Lower lobe of right lung (tissue), 2 donors: ENCODE data around the gene TST. TPM values are rescaled to one million over a fixed set of nuclear protein-coding genes. Genes with fewer than 3 reads are reported as not detected.

Source experiments
- ATAC-seq, 2 donors: fragments of 200-7000 bp; cut with Tn5 transposase; one replicate each; pipeline ENCODE4 v1.9.1; 2020 to 2022; ENCODE audit warnings: mild to moderate bottlenecking in 2 of 2, moderate library complexity in 2 of 2
- DNase-seq: peaks from one replicate; pipeline ENCODE4 v3.0.0-alpha.2; 2020
- H3K27ac ChIP-seq: fragments of 200-600 bp; one replicate; pipeline ENCODE4 v1.8.0; 2022
- H3K27me3 ChIP-seq: fragments of 200-600 bp; one replicate; pipeline ENCODE4 v1.8.0; 2022; ENCODE audit warnings: low read depth
- H3K36me3 ChIP-seq: fragments of 200-600 bp; one replicate; pipeline ENCODE4 v1.8.0; 2022; ENCODE audit warnings: mild to moderate bottlenecking
- H3K4me1 ChIP-seq: fragments of 200-600 bp; one replicate; pipeline ENCODE4 v1.8.0; 2022
- H3K4me3 ChIP-seq: fragments of 200-600 bp; one replicate; pipeline ENCODE4 v1.8.0; 2022; ENCODE audit warnings: mild to moderate bottlenecking
- H3K9me3 ChIP-seq: fragments of 200-600 bp; one replicate; pipeline ENCODE4 v1.8.0; 2022
- CTCF ChIP-seq: fragments of 200-600 bp; IDR thresholded peaks from one replicate; pipeline ENCODE4 v1.8.0; 2022; ENCODE audit warnings: antibody characterized with exemption, mild to moderate bottlenecking
- intact Hi-C: fragments of 100-400 bp; cut with DNase I; formaldehyde crosslinking; loops from one replicate; pipeline ENCODE4 v1.11.0; 2022
- total RNA-seq: library from RNA; stranded (reverse); fragmentation: NEBNext Ultra II Directional; extraction: Animal tissue kit (Norgen Biotek cat#: 25700); gene quantifications from one replicate; pipeline ENCODE4 v1.2.1, GENCODE V29; 2021
- donor health status: DM: no; HTN: yes; CAD: no; lungs with severe emphysema.

TST gene
- total RNA-seq, 1 donor from 2014 or later = 48.3 TPM

- no peak for TF ChIP-seq CTCF
- no peak overlapping the region for H3K4me3 ChIP-seq
- intact Hi-C loops = no loop called here
- no peak for ATAC-seq
- no peak for DNase-seq
- H3K4me1 ChIP-seq = peaks cover 13% of the 10 kb centered on the region
- no peaks in the 10 kb centered on the region for H3K9me3 ChIP-seq
- peaks cover 3% of the 10 kb centered on the region for H3K36me3 ChIP-seq
- no peaks in the 10 kb centered on the region for H3K27me3 ChIP-seq
- no peak overlapping the region for H3K27ac ChIP-seq
Measured at GRCh38 chr22:37009490-37009889, 9.8 kb downstream of the TST start.

GRCh38 chr22:37008365-37008764, 10.9 kb downstream of the TST start:
- peaks cover 13% of the 10 kb centered on the region for H3K4me1 ChIP-seq
- DNase-seq (no peak), ATAC-seq (no peak)
- H3K27me3 ChIP-seq = no peaks in the 10 kb centered on the region
- H3K27ac ChIP-seq = no peak overlapping the region
- H3K9me3 ChIP-seq = no peaks in the 10 kb centered on the region
- H3K4me3 ChIP-seq = no peak overlapping the region
- H3K36me3 ChIP-seq = peaks cover 3% of the 10 kb centered on the region
- intact Hi-C loops = no loop called here
- TF ChIP-seq CTCF = no peak

- Histone ChIP-seq H3K27me3 (no peaks in the 10 kb centered on the region), H3K4me3 (no peak overlapping the region), H3K9me3 (no peaks in the 10 kb centered on the region), H3K27ac (no peak overlapping the region), H3K4me1 (peaks cover 12% of the 10 kb centered on the region), H3K36me3 (peaks cover 3% of the 10 kb centered on the region)
- no peak for ATAC-seq
- intact Hi-C loops = no loop called here
- no peak for TF ChIP-seq CTCF
- no peak for DNase-seq
Measured at GRCh38 chr22:37007651-37008050, 11.6 kb downstream of the TST start.

GRCh38 chr22:37002633-37003032, 16.6 kb downstream of the TST start:
- Histone ChIP-seq H3K4me3 (no peak overlapping the region), H3K27ac (no peak overlapping the region), H3K4me1 (no peaks in the 10 kb centered on the region), H3K27me3 (no peaks in the 10 kb centered on the region), H3K9me3 (no peaks in the 10 kb centered on the region), H3K36me3 (no peaks in the 10 kb centered on the region)
- intact Hi-C loops = no loop called here
- TF ChIP-seq CTCF = no peak
- ATAC-seq (no peak), DNase-seq (no peak)

GRCh38 chr22:37001826-37002225, 17.4 kb downstream of the TST start:
- intact Hi-C loops = no loop called here
- no peak overlapping the region for H3K4me3 ChIP-seq
- ATAC-seq = no peak
- TF ChIP-seq CTCF = no peak
- H3K9me3 ChIP-seq = no peaks in the 10 kb centered on the region
- H3K4me1 ChIP-seq = no peaks in the 10 kb centered on the region
- H3K36me3 ChIP-seq = no peaks in the 10 kb centered on the region
- H3K27ac ChIP-seq = no peak overlapping the region
- no peaks in the 10 kb centered on the region for H3K27me3 ChIP-seq
- no peak for DNase-seq
